Upper lobe of right lung (tissue), 1 donor: ENCODE measurements around the gene OSTC. TPM values are rescaled to one million over a fixed set of nuclear protein-coding genes. Genes with fewer than 3 reads are reported as not detected.

Source experiments
- ATAC-seq: fragments of 200-7000 bp; cut with Tn5 transposase; one replicate; pipeline ENCODE4 v1.9.1; 2020; ENCODE audit warnings: mild to moderate bottlenecking, moderate library complexity
- DNase-seq: peaks from one replicate; pipeline ENCODE4 v3.0.0-alpha.2; 2020
- H3K27ac ChIP-seq: fragments of 200-600 bp; one replicate; pipeline ENCODE4 v1.8.0; 2022
- H3K27me3 ChIP-seq: fragments of 200-600 bp; one replicate; pipeline ENCODE4 v1.8.0; 2022; ENCODE audit warnings: mild to moderate bottlenecking
- H3K36me3 ChIP-seq: fragments of 200-600 bp; one replicate; pipeline ENCODE4 v1.8.0; 2022
- H3K4me1 ChIP-seq: fragments of 200-600 bp; one replicate; pipeline ENCODE4 v1.8.0; 2022
- H3K4me3 ChIP-seq: fragments of 200-600 bp; one replicate; pipeline ENCODE4 v1.8.0; 2022; ENCODE audit warnings: mild to moderate bottlenecking
- H3K9me3 ChIP-seq: fragments of 200-600 bp; one replicate; pipeline ENCODE4 v1.8.0; 2022
- intact Hi-C: fragments of 100-400 bp; cut with DNase I; formaldehyde crosslinking; loops from one replicate; pipeline ENCODE4 v1.11.0; 2022
- total RNA-seq: library from RNA; stranded (reverse); fragmentation: NEBNext Ultra II Directional; extraction: Animal tissue kit (Norgen Biotek cat#: 25700); gene quantifications from one replicate; pipeline ENCODE4 v1.2.1, GENCODE V29; 2021
- TF ChIP-seq, protein P1 (sequence below): fragments of 200-600 bp; IDR thresholded peaks from one replicate; pipeline ENCODE4 v1.8.0; 2022; ENCODE audit warnings: antibody characterized with exemption
- donor health status: DM: no; HTN: yes; CAD: no; lungs with severe emphysema.

Gene OSTC
- total RNA-seq, 1 donor from 2014 or later: 72.8 TPM

DNA sequence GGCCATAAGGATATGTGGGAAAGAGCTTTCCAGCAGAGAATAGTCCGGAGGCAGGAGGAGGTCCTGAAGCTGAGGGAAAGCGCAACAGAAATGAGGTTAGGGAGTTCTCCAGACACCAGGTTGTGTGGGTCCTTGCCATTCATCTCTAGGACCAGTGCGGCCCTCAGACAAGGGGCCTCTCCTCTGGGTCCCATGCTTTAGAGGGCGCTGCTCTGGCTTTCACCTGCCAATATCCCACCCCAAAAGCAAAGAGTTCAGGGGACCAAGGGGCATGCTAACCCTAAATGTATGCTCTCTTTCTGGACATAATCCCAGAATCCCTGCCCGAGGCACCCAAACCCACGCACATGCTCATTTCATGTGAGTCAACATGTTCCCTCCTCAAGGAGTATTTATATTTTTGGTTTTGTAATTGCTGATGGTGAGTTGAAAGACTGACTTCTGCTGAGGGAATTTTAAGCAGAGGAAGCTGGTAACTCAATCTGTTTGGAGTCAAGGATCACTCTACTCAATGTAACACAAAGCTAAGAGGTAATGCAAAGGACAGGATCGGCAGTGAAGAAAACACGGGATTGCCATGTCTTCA lies 15.2 kb upstream of the OSTC start:
- DNase-seq (no peak), ATAC-seq (no peak)
- Histone ChIP-seq H3K4me1 (no peaks in the 10 kb centered on the region), H3K27ac (no peak overlapping the region), H3K36me3 (peaks cover 56% of the 10 kb centered on the region), H3K9me3 (no peaks in the 10 kb centered on the region), H3K4me3 (no peak overlapping the region), H3K27me3 (no peaks in the 10 kb centered on the region)
- TF ChIP-seq, protein P1, sequence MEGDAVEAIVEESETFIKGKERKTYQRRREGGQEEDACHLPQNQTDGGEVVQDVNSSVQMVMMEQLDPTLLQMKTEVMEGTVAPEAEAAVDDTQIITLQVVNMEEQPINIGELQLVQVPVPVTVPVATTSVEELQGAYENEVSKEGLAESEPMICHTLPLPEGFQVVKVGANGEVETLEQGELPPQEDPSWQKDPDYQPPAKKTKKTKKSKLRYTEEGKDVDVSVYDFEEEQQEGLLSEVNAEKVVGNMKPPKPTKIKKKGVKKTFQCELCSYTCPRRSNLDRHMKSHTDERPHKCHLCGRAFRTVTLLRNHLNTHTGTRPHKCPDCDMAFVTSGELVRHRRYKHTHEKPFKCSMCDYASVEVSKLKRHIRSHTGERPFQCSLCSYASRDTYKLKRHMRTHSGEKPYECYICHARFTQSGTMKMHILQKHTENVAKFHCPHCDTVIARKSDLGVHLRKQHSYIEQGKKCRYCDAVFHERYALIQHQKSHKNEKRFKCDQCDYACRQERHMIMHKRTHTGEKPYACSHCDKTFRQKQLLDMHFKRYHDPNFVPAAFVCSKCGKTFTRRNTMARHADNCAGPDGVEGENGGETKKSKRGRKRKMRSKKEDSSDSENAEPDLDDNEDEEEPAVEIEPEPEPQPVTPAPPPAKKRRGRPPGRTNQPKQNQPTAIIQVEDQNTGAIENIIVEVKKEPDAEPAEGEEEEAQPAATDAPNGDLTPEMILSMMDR: no peak
- intact Hi-C loops: no loop called here

DNA sequence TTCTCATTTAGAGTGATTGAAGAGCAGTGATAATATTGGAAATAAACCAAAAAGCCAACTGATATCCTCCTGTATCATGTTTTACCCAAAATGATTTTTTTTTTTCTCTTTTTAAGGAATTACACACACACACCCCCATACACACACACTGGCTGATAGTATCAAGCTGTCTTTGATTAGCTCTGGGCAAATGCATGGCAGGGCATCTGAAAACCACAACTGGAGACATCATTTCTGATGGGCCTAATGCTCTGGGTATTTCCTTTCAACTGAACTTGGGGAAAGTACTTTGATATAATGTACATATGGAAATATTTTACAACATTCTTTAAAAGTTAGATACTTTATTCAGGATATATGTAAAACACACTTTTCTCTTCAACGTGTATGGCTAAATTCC lies 14.2 kb upstream of the OSTC start:
- H3K9me3 ChIP-seq: no peaks in the 10 kb centered on the region
- peaks cover 45% of the 10 kb centered on the region for H3K36me3 ChIP-seq
- no peak overlapping the region for H3K4me3 ChIP-seq
- intact Hi-C loops: no loop called here
- H3K27me3 ChIP-seq: no peaks in the 10 kb centered on the region
- H3K27ac ChIP-seq: no peak overlapping the region
- DNase-seq (no peak), ATAC-seq (no peak)
- TF ChIP-seq, protein P1: no peak
- no peaks in the 10 kb centered on the region for H3K4me1 ChIP-seq

DNA sequence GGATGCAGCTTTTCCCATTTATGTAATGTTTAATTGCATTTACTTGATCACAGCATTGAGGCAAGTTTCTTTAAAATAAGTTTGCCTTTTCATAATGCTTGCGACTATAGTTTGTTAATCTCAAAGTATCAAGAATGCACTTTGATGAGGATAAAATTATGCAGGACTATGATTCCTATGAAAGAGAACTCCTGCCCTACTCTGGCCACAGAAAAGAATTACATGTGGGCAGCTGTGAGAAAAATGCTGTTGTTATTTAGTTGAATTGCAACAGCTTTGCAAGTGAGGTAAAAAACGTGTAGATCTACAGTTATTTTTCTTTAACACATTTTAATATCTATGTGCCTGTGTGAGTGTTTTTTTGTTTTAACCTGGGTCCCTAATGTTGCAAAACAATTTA lies 12.5 kb upstream of the OSTC start:
- intact Hi-C loops: no loop called here
- Histone ChIP-seq H3K27ac (no peak overlapping the region), H3K36me3 (peaks cover 32% of the 10 kb centered on the region), H3K9me3 (no peaks in the 10 kb centered on the region), H3K4me3 (no peak overlapping the region), H3K4me1 (no peaks in the 10 kb centered on the region), H3K27me3 (no peaks in the 10 kb centered on the region)
- no peak for DNase-seq
- TF ChIP-seq, protein P1: peak; percentile 7
- no peak for ATAC-seq

DNA sequence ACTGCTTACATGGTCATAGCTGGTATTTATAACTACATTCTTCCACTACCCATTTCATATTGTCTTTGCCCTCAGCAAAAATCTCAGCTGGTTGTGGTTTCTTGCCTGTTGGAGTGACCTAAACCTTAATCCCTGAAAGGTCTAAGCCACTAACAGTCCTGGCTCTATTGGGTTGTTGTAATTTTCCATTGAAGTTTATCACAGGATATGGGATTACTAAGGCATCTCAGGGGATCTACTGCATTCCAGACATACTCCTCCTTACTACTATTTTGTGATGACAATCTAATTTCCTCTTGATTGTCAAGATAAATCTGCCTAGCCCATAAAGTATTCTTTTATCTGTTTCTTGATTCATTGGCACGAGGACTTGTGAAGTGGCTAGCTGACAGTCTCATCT lies 6.2 kb upstream of the OSTC start:
- Histone ChIP-seq H3K27me3 (no peaks in the 10 kb centered on the region), H3K9me3 (no peaks in the 10 kb centered on the region), H3K36me3 (no peaks in the 10 kb centered on the region), H3K4me3 (no peak overlapping the region), H3K27ac (no peak overlapping the region), H3K4me1 (no peaks in the 10 kb centered on the region)
- intact Hi-C loops: no loop called here
- TF ChIP-seq, protein P1: no peak
- no peak for ATAC-seq
- DNase-seq: no peak

DNA sequence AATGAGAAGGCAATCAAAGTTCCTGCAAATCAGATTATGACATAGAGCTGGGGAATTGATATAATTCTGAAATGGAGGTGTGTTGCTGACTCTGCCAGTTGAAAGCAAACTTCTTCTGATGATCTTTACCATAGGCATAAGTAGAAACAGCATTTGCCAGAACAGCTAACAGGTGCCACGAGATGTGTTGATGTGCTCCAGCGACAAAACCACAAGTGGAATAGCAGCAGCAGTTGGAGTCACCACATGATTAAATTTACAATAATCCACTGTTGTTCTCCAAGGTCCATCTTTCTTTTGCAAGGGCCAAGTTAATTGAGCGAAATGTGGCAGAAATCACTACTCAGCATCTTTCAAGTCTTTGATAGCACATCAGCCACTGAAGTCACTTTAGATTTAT lies 3.7 kb upstream of the OSTC start:
- peaks cover 11% of the 10 kb centered on the region for H3K4me1 ChIP-seq
- no peak overlapping the region for H3K27ac ChIP-seq
- H3K9me3 ChIP-seq: no peaks in the 10 kb centered on the region
- intact Hi-C loops: no loop called here
- no peaks in the 10 kb centered on the region for H3K27me3 ChIP-seq
- TF ChIP-seq, protein P1: no peak
- DNase-seq (no peak), ATAC-seq (no peak)
- H3K36me3 ChIP-seq: no peaks in the 10 kb centered on the region
- no peak overlapping the region for H3K4me3 ChIP-seq

DNA sequence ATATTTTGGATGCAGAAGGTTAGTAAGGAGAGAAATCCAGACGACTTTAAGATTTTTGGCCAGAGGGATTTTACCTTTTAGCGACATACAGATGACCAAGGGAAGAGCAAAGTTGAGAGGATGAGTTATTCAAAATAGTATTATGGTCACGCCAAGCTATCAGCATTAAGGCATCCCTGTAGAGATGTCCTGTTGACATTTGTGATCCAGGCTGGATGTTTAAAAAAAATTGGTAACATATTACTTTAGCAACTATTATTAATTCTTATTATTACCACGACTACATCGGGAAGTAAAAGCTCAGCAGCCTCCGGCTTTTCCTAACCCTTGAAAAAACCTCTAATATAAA lies 562 bp upstream of the OSTC start:
- TF ChIP-seq, protein P1: no peak
- no peaks in the 10 kb centered on the region for H3K36me3 ChIP-seq

More for the DNA sequence above, 562 bp upstream of the OSTC start:
- H3K27me3 ChIP-seq: no peaks in the 10 kb centered on the region
- peaks cover 21% of the 10 kb centered on the region for H3K4me1 ChIP-seq
- H3K27ac ChIP-seq: no peak overlapping the region
- DNase-seq (no peak), ATAC-seq (no peak)
- H3K9me3 ChIP-seq: no peaks in the 10 kb centered on the region
- H3K4me3 ChIP-seq: peak overlapping the region; percentile 95
- intact Hi-C loops: no loop called here
